Measurements from ENCODE around the gene EFS. TPM values are rescaled to one million over a fixed set of nuclear protein-coding genes. Genes with fewer than 3 reads are reported as not detected.

The EFS gene
- total and polyA plus RNA-seq, 10 of the 15 experiments (the other 5 are each of a cell fraction or from before 2014, with no cell fraction given): 0.08 TPM; not detected in 9

- TF ChIP-seq SKIL (IDR thresholded peaks at IDR 0.05; ENCODE audit: low read depth, poor library complexity, severe bottlenecking): no peak
- TF ChIP-seq PAX5 (IDR thresholded peaks at IDR 0.05; ENCODE audit: borderline replicate concordance, low read depth, low read length): no peak
- TF ChIP-seq SREBF1 (IDR thresholded peaks at IDR 0.05; ENCODE audit: low read length): no peak
- no peak for TF ChIP-seq TCF3 (IDR thresholded peaks at IDR 0.05; ENCODE audit: borderline replicate concordance, insufficient read depth, low read depth, low read length)
- TF ChIP-seq USF2 (IDR thresholded peaks at IDR 0.05; ENCODE audit: borderline replicate concordance, low read depth, low read length): no peak
Measured at GRCh38 chr14:23359722-23360447, 5.1 kb downstream of the EFS start (continued).

GRCh38 chr14:23359167-23359626, 5.8 kb downstream of the EFS start:
- WGBS (ENCODE audit: insufficient coverage, insufficient replicate concordance, low lambda C conversion rate, missing lambda C conversion rate): 5% methylated on average over 8 of the region's 11 CpGs
- ChIA-PET CTCF (no interaction called here), SMC1A (ENCODE audit: uncharacterized antibody, unreplicated experiment) (no interaction called here), RAD21 (ENCODE audit: unreplicated experiment) (no interaction called here), POLR2A (no interaction called here)
- H3K4me1 ChIP-seq (ENCODE audit: control insufficient read depth, insufficient read depth, low read length): no peaks in the 10 kb centered on the region
- in situ Hi-C loops (cut with MboI): no loop called here
- intact Hi-C loops (cut with micrococcal nuclease; ENCODE audit: unreplicated experiment): no loop called here
- no peak for ATAC-seq
- no peaks in the 10 kb centered on the region for H3K79me2 ChIP-seq (ENCODE audit: control insufficient read depth, insufficient read depth, low read length)
- no peak for DNase-seq (ENCODE audit: low read depth, low spot score)
- H3K36me3 ChIP-seq (ENCODE audit: control insufficient read depth in 2 of 2, insufficient read depth in 2 of 2, low read length in 1 of 2): no peaks in the 10 kb centered on the region
- no peaks in the 10 kb centered on the region for H4K20me1 ChIP-seq (ENCODE audit: control insufficient read depth, insufficient read depth)
- FAIRE-seq: no peak
- H2AFZ ChIP-seq (ENCODE audit: control insufficient read depth, low read depth, low read length): no peak overlapping the region
- peaks cover 0 to 4% of the 10 kb centered on the region in 2 experiments; a peak in 2 of 4 replicates for H3K27me3 ChIP-seq (replicated peaks in 1 of 2; ENCODE audit: control insufficient read depth in 2 of 2, insufficient read depth in 2 of 2, low read length in 1 of 2)
- H3K27ac ChIP-seq (ENCODE audit: control insufficient read depth, insufficient read depth): no peak overlapping the region
- H3K9ac ChIP-seq (ENCODE audit: control insufficient read depth, insufficient read depth, low read length): no peak overlapping the region
- H3K9me3 ChIP-seq (replicated peaks; ENCODE audit: control insufficient read depth, insufficient read depth, low read length): no peaks in the 10 kb centered on the region
- H3K4me3 ChIP-seq: no peak overlapping the region
- BruUV-seq (replicated peaks): no TSS peak
- H3K4me2 ChIP-seq (ENCODE audit: control insufficient read depth, insufficient read depth): no peak overlapping the region
- TF ChIP-seq HDAC6 (IDR thresholded peaks at IDR 0.05; ENCODE audit: unreplicated experiment): no peak
- TF ChIP-seq ZNF592 (IDR thresholded peaks at IDR 0.05): no peak
- TF ChIP-seq CHD1 (IDR thresholded peaks at IDR 0.05; ENCODE audit: low read depth, low read length): no peak
- no peak for TF ChIP-seq MYB (IDR thresholded peaks at IDR 0.05; ENCODE audit: borderline replicate concordance, low read depth, low read length)
- TF ChIP-seq PRDM15 (CRISPR knock-in tag; IDR thresholded peaks at IDR 0.05): no peak
